Left renal cortex interstitium (tissue), 4 donors: Measurements from ENCODE around the gene PAWR. TPM values are rescaled to one million over a fixed set of nuclear protein-coding genes. Genes with fewer than 3 reads are reported as not detected.
"Not testable (repeated sequence)": the region's sequence is repeated elsewhere in the genome, so short reads cannot be mapped to it uniquely, and the experiment has no call there.

ENCODE experiments used
- DNase-seq, 4 donors: peaks; one replicate each; pipeline ENCODE4 v3.0.0-alpha.2; 2013; ENCODE audit warnings: low read depth in 4 of 4, low spot score in 2 of 4, missing footprints in 1 of 4
- polyA plus RNA-seq, 4 donors: library from polyadenylated mRNA; unstranded; fragments of 120-200 nt; gene quantifications; one replicate each; pipeline ENCODE4 v1.2.1, GENCODE V29; 2013; ENCODE audit not compliant: insufficient read length in 4 of 4

PAWR gene
- polyA plus RNA-seq, 4 donors = 59.8 to 142 (median 92.1) TPM

DNA sequence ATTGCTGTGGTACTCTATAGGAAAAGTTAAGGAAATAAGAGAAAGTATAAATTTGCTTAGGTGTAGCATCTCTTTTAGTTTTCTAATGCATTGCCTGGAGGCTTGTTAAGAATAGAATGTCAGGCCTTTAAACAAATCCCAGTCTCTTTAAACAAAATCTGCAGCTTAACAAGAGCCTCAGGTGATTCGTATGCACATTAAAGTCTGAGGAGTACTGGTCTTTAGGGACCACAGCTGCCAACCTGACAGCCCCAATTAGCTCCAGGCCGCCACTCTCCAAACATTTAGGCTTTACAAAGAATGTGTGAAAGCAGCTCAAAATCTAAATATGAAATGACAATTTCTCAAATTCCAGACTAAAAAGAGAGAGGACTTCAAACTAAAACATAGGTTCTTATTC, 35.7 kb downstream of the PAWR start:
- DNase-seq = no peak

DNA sequence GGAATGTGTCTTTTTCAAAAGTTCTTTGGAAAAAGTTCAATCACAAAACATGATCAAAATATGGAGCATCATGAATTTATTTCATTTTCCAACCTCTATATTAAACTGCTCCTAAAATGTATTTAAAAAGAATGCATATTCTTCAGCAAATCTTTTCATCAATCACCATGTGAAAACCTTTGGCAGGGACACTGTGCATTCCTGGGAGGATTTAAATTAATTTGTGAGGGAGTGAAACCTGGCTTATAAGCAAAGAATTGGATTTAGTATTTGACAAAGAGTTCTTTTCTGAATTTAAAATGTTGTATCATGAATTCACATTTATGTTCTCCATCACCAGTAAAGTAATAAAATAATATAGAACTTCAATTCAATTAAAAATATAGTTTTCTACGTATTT, 38.2 kb downstream of the PAWR start:
- DNase-seq = no peak

DNA sequence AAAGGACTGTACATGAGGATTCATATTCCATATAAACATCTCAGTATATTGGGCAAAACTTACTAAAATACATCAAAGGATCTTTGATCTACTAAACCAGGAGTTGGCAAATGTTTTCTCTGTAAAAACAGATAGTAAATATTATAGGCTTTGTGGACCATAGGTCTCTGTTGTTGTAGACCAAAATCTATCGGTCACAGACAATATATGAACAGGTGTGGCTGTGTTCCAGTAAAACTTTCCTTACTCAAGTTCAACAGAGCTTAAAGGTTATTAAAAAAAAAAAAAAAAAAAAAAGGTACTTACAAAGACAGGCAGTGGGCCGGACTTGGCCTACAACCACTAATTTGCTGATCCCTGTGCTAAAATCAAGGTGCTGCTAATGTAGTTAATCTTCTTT, 40.3 kb downstream of the PAWR start:
- no peak for DNase-seq

DNA sequence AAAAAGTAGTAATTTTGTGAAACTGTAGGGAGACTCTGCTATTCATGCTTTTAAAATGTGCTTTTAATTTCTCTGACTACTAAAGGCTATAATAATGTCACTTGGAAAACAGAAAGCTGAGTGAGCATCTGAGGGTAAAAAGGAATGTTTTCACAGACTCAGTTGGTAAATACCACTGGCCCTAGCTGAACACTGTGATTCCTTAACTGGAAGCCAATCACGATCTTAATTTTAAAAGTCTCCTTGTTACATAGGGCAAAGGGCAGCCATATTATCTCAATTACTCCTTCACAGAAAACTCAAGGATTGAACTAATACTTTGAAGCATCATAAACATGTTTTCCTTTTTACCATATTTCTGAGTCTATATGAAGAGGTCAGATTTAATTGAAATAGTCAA, 41.9 kb downstream of the PAWR start:
- DNase-seq = no peak

DNA sequence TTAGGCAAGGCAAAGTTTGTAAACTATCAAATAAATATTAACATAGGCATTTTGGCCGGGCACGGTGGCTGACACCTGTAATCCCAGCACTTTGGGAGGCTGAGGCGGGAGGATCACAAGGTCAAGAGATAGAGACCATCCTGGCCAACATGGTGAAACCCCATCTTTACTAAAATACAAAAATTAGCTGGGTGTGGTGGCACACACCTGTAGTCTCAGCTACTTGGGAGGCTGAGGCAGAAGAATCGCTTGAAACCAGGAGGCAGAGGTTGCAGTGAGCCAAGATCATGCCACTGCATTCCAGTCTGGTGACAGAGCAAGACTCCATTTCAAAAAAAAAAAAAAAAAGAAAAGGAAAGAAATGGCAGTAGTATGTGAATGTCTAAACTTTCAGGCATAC, 43.9 kb downstream of the PAWR start:
- DNase-seq = not testable (repeated sequence)

DNA sequence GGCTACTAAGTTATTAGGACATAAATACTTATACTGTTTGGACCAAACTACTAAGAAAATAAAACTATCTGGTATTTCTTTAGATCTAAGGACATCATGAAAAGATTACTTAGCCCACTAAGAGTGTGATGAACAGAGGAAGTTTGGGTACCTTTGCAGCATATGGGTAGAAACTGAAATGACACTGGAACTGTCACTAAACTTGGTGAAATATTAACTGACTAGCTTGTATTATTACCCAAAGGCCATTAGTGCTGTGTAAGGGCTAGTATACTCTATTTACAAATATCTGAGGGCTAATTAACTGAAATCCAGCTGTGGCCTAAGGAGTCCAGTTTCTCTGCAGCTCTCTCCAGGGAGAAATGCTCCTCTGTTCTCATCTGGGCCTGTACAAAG, 45.5 kb downstream of the PAWR start:
- DNase-seq = no peak

DNA sequence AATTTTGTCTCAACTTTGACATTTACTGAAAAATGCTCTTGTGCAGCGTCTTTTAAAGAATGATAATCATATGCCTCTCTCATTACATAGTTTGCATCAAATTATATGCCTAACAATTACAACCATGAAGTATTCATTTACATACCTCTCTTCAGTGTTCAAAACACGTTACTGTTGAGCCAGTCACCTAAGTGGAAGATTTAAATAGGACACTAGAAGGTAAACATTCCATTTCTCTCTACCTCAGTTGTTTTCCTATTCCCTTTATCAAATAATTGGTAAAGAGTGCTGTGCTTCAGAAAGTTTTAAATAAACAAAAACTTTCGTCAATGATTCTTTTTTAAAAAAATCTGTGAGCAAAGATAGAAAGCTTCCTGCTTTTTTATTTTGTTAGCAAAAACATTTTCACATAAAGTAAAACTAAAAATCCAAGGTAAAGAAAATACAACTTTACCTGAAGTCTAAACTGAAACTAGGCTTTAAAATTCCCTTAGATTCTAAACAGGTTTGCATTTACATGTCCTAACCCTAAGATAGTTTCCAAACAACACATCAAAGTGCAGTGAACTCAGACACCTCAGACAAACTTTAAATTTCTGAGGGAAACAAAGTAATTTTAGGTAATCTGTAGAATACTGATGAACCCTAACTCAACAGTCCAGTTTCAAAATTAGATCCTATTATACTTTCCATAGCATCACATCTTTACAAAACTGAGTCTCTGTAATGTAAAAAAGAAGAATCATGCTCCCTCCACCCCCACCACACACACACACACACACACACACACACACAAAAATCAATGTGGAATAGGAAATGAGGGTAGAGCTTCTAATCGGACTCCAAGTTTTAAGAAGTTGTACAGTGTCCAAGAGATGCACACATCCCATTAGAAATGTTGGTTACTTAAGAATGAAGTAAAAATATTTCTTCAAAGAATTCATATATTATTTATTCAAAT, 46.2 kb downstream of the PAWR start:
- DNase-seq = no peak

DNA sequence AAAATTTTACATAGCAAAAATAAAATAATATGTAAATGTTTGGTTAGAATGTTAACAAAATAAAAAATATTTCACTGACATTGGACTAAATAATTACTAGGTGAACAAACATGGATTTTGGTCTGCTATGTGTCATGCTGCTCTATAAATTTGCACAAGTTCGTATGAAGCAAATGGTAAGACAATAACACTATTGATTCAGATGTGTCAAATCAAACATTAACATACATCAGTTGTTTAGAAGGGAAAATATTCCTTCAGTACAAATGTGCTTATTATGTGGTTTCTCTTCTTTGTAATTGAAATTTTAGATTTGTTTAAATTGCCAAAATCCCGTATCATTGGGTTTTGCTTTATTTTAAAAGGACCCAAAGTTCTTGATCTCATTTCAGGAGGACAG, 46.9 kb downstream of the PAWR start:
- no peak for DNase-seq

DNA sequence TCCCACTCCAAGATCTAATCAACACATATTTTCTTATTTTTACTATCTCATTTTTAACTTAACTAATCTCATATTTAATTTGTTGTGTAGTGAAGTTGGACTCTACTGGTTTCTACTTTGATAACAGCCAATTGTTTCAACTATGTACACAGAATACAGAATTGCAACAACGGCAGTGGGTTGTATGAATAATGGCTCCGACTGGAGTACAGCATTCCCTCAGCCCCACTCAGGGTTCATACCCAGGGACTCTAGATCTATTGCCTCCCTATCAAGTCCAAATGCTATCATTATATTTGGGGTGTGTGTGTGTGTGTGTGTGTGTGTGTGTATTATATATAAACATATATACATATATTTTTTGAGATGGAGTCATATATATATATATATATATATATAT, 52.3 kb downstream of the PAWR start:
- no peak for DNase-seq

DNA sequence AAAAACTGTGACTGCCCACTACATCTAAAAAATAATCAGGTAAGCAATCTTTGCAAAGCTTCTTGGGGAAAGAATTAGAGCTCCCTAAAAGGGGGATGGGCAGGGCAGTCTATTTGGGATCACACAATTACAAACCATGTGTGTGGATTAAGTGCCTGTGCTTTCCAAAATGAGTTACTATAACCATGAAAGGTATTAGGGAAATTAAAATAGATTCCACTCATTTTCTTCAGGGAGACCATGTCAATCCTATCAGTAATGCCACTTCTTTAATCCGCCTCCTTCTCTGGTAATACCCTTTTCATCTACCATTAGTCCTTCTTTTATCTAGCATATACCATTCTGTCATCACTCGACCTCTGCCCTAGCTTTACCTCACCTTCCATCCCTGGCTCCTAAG, 53.7 kb downstream of the PAWR start:
- no peak for DNase-seq

DNA sequence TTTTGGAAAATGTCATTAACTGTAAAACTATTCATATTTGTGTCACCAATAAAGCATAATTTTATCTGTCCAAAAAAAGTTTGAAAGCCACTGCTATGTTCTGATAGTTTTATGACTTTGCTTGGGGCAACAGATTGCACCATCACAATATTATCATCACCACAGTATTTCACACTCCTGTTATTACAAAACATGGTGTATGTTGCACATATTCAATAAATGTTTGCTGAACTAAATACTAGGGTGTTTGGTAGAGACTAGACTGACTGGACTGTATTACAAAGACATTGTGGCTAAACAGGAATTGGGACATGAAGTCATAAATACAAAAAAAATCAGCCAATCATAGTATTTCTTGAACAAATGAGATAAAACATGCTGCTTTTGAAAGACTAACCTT, 55.1 kb downstream of the PAWR start:
- DNase-seq = no peak

DNA sequence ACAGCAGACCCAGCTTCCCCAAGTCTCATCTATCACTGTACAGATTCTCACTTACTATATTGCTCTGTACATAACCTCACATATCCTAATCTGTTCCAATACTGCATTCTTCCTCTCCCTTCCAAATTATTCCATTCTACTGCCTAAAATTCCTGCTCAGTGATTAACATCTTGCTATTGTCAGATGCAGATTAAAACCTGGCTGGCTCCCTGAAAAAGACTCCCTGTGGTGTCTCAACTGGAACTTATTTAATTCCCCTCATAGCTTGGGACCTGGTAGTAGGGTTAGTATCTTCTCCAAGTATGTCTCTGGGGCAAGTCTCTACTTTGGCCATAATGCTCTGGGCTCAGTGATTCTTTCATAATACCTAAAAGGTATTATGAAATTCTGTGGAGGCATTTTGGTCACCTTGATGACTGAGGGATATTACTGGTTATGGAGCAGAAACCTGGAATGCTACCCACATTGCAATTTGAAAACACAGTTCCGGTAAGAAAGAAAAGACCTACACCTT, 55.8 kb downstream of the PAWR start:
- no peak for DNase-seq

DNA sequence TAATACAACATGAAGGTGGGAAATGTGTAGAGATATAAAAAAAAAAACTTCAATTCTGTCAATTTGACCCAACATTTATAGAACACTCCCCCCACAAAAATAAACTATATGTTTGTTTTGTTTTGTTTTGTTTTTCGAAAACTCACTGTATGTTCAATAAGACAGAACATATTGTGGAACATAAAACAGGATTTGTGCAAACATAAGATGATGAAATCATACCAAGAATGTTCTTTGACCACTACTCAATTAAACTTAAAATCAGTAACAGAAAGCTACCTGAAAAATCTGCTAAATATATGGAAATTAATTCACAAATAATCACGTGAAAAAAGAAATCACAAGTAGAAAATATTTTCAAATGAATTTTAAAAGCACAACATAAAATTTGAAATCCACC, 61.2 kb downstream of the PAWR start:
- DNase-seq = no peak

DNA sequence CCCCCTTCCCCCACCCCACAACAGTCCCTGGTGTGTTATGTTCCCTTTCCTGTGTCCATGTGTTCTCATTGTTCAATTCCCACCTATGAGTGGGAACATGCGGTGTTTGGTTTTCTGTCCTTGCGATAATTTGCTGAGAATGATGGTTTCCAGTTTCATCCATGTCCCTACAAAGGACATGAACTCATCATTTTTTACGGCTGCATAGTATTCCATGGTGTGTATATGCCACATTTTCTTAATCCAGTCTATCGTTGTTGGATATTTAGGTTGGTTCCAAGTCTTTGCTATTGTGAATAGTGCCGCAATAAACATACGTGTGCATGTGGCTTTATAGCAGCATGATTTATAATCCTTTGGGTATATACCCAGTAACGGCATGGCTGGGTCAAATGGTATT, 64.0 kb downstream of the PAWR start:
- DNase-seq = not testable (repeated sequence)

DNA sequence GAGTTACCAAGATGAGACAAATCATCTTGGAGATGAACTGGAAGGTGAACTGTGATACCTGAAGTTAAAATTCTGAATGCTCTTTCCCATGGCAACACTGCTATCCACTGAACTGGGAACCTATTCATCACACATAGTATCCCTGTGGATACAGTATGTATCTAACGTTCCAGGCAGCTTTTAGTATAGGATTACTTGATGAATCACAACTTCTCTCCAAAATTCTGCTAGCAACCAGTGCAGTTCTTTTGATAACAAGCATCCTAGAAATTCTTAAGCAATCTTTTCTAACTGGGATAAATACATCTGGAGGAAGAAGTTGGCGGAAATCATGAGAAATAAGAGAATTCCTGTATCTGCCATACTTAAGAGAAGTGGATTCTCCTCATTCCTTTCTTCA, 66.4 kb downstream of the PAWR start:
- no peak for DNase-seq

DNA sequence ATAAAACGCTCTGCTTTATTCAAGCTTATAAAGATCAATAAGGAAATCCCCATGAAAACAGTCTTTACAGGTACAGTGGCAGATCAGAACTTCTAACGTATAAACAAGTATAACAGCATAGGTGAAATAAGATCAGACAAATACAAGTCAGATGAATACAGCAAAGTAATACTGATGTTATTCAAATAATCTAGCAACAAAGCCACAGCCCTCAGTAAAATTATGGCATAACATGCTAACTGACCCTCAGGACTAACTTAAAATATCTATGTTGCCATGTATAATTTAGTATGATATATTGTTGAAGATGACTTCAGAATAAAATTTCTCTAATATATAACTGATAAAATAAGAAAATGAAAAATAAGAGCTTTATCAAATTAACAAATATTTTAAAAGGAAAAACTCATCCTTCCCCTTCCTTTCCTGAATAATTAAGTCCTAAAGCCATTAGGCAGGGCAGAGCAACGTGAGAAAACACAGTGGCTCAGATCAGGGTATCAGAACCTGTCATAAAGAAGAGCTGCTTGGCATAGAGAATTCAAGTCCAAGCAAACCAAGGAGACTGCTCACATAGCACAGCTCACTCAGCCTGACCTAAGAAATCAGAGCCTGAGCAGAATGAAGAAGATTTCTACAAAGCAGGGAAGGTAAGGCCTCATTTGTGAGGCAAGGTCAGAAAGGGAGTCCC, 70.7 kb downstream of the PAWR start:
- no peak for DNase-seq

DNA sequence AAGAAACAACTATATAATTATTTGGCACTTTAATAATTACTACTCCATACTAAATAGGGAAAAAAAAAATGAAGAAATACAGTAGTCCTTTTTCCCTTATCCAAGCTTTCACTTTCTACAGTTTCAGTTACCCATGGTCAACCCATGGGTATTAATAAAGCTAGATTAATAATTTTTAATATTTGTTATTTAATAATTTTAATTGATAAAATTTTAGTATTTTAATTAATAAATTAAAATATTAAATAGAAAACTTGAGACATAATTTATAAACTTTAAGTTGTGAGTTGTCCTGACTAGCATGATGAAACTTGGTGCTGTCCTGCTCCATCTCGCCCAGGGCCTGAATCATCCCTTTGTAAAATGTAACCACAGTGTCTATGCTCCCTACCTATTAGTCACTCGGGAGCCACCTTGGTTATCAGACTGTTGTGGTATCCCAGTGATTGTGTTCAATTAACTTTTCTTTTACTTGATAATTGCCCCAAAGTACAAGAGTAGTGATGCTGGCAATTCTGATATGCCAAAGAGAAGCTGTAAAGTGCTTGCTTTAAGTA, 71.8 kb downstream of the PAWR start:
- DNase-seq = no peak

DNA sequence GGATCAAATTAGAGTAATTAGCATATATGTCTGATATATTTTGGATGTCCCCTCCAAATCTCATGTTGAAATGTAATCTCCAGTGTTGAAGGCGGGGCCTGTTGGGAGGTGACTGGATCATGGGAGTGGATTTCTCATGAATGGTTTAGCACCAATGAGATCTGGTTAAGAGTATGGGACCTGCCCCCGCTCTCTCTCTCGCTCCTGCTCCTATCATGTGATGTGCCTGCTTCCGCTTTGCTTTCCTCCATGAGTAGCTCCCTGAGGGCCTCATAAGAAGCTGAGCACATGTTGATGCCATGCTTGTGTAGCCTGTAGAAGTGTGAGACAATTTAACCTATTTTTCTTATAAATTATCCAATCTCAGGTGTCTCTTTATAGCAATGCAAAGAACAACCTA, 73.1 kb downstream of the PAWR start:
- no peak for DNase-seq

DNA sequence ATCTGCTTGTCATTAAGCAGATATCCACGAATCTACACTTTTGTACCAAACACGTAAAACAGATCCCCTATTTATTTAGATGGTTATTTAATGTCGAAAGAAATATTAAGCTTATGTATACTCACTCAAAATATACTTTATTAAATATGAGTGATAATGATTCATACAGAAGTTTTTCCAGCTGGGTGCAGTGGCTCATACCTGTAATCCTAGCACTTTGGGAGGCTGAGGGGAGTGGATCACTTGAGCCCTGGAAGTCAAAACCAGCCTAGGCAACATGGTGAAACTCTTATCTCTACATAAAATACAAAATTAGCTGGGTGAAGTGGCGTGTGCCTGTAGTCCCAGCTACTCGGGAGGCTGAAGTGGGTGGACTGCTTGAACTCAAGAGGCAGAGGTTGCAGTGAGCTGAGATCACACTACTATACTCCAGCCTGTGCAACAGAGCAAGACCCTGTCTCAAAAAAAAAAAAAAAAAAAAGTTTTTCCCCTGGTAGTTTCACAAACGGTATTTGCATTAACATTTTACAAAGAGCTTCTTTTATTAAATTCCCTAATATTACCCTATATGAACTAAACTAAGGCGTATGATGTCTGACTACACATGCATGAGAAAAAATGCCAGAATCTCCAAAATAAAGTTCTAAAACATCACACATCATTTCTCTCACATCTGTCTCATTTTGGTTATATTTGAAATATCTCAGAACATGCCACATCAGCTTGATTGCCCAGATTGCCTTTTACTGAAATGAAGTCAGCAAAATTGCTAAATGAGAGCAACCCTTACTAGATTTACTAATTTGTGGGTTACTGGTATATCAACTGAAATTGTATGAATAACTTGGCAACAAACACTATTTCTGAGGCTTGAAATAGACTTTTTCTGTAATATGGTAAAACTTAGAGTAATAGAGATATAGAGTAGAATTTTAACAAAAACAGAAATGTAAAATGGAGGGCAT, 74.9 kb downstream of the PAWR start:
- DNase-seq = no peak

DNA sequence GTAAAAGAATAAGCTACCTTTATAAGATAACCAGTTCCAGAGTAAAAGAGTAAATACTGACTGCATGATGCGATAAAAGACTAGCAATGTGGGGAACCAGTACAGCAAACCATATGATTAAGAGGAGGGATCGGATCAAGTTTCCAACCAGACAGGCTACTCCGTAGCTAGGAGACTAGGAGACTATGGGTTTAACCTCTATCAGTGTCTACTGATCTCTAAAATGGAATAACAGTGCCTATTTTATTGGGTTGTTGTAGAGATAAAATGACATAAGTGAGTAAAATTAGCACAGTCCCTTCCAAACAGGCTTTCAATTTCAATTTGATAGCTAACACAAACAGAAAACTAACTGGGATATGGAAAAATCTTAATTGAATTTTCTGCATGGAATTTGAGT, 76.0 kb downstream of the PAWR start:
- DNase-seq = no peak
